NCI-H345 treated with DMSO at 0.1 percent for 48 hours (cell line): Measurements from ENCODE around the gene KCNJ16.

Experiments
- DNase-seq: peaks from one replicate; lab custom pipeline; 2025; ENCODE audit not compliant: unreplicated experiment; lab: John Stamatoyannopoulos, UW

Gene KCNJ16

DNA sequence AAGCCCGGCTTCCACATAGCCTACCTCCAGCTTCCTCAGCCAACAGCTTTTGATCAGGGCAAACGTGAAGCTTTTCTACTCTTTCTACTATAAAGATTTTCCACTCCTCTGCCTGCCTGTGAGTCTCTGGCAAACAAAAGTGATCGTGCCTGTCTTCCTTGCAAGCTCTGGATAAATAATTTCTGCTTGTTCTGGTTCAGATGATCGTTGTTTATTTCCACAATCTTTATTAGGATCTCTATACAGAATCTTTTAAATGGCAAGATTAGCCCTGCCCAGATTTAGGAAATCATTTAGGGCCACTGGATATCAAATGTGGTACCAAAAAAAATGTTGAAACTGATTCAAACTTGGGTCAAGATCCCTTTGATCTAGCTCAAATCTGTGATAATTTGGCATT lies 20.4 kb downstream of the KCNJ16 start:
- DNase-seq = no peak

DNA sequence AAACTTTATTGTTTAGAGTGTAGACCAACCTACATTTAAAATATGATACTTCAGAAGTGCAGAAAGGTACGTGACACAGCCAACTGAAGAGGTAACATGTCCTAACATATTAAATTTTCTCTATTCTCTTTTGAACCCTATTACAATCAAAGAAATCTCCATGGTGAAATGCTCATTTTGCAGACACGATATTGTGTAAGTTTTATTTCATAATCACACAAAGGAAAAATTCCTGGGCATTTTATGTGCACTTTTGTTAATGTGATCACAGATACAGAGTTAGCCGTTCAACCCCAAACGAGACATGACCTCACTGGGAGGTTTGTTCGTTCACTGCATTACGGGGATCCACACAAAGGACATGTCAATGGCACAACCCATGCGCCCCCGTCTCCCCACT lies 21.8 kb downstream of the KCNJ16 start:
- DNase-seq = no peak

- no peak for DNase-seq
Observed at GRCh38 chr17:70098030-70098429, 23.0 kb downstream of the KCNJ16 start.

DNA sequence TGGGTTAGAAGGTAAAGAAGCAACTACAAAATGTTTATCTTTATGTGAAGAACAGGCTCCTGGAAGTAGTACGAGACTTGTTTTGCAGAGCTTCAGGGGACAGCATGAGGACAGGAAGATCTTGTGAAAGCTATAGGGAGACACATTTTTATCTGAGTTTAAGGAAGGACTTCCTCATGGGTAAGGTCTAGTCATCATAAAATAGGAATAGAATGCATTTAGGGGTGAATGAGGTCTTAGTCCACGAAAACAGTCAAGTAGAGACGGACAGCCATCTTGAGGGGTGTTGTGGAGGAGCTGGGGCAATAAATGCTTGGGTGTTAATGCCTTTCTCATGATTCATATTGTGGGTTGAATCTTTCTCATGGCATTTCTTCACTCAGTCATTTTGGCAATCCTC lies 24.3 kb downstream of the KCNJ16 start:
- no peak for DNase-seq

DNA sequence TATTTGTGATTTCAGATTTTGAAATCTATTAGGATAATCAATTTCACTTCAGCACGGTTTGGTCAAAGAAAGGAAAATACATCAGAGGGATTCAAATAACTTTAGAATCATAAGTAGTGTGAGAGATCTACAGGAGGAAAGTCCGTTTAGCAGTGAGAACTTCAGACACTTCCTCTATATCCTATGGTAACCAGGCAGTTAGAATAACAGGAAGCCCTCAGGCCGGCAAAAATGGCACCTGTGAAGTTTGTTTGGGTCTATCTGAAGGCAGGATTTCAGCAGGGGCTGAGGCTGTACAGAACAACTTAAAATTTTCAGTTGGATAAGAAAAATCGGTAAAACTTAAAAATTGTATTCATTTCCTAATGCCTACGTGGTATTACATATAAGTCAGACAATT lies 24.9 kb downstream of the KCNJ16 start:
- DNase-seq = no peak

DNA sequence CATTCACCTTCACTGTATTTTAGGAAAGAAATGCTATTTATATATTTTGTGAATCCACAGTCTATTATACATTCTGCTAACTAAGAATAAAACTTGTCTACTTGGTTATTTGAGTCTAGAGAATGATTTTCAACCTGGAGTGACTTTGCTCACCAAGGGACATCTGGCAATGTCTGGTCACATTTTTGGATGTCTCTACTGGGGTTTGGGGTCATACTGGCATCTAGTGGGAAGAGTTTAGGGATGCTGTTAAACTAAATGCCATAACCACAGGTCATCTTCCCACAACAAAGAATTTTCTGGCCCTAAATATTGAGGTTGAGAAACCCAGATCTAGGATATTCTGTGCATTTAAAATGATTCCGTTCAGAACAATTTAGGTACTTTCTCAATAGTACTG lies 26.0 kb downstream of the KCNJ16 start:
- no peak for DNase-seq

- DNase-seq = no peak
Observed at GRCh38 chr17:70102531-70102930, 27.5 kb downstream of the KCNJ16 start.

DNA sequence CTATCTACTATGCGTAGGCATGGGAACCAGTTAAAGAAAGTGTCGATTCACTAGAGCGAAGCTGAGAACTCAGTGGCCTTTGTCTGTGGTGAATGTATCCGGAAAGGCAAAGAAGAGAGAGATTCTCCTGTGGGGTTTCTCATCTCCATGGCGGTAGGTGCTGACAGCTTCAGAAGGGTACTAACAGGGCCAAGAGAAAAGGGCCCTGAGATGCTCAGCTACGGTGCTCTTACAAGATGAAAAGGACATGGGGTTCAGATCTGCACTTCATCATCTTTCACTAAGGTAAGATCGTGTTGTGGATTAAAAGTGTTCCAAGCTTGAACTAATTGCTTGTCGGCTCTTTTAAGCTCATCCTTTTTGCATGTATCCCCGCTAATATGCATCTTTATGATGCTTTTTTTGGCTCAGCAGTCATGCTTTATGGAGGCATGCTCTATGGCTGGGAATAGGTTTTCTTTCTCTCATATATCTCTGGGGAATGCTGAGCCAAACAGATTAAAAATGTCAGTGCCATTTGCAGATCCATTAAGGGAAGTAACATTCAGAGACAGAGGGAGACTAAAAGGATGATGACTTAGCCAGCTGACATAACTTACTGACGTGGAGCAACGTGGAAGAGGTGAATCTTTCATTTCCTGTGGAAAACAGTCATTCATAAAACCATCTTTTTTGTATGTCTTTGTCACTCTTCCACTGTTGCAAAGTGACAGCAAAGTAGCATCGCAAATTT lies 29.9 kb downstream of the KCNJ16 start:
- DNase-seq = no peak

- no peak for DNase-seq
Observed at GRCh38 chr17:70105641-70106040, 30.6 kb downstream of the KCNJ16 start.

- DNase-seq = no peak
Observed at GRCh38 chr17:70106551-70106950, 31.5 kb downstream of the KCNJ16 start.

GRCh38 chr17:70107441-70107840 lies 32.4 kb downstream of the KCNJ16 start:
- no peak for DNase-seq

DNA sequence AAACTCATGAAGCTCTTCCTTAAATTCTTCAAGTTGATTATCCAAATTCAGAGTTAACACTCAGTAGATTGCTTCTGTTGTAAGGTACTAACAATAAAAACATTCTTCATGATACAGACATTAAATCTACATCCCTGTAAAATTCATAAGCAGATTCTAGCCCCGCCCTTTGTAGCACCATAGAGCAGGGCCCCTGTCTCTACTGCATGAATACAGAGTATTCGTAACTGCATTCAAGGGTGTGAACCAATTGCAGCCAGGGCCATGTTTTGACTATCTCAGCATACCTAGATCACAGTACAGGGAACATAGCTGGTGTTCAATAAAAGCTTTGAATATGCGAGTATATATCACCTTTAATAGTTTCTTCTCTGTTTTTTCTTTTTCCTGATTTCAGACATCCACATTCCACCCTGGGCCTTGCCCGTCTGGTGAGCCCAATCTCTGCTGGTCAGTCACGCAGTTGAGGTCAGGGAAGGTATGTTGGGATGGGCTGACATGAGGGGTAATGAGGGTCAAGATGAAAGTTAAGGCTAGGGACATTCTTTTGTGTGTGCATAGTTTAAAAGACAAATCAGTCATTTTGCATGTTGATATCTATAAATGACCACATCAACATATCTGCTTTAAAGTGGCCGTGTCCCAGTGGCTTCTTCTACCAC lies 33.0 kb downstream of the KCNJ16 start:
- DNase-seq = no peak

DNA sequence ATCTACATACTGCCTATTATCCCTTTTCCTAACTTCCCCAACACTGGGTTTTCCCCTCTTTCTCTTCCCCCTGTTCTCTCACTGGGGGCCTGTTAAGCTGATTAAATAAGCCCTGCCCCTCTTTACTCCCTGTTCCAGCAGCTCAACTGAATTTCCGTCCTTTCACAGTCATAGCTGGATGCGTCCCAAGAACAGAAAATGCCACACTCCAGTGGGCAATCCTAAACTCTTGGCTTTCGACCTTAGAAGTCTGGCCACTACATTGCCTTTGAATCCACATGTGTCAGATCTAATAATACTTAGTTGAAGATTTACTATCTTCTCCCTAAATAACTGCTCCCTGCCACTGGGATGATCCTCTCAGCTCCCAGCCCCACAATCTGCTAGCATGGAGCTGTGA lies 34.5 kb downstream of the KCNJ16 start:
- no peak for DNase-seq

GRCh38 chr17:70110443-70110880 lies 35.4 kb downstream of the KCNJ16 start:
- no peak for DNase-seq

DNA sequence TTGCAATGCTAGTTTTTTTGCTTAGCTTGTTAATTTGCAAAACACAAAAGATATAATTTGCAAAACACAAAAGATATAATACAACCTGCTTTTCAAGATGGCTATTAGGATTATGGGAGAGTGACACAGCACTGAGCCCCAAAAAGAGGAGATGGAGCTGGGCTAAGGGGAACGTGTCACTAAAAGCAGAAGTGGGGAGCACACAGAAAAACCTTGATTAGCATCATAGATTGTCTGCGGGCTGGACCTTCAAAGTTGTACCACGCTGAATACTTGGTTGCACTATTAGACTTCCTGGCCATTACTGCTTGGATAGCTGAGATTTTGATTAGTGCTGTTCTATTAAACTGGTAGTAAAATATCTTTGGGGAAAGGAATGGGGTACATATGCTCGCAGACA lies 36.2 kb downstream of the KCNJ16 start:
- DNase-seq = no peak

DNA sequence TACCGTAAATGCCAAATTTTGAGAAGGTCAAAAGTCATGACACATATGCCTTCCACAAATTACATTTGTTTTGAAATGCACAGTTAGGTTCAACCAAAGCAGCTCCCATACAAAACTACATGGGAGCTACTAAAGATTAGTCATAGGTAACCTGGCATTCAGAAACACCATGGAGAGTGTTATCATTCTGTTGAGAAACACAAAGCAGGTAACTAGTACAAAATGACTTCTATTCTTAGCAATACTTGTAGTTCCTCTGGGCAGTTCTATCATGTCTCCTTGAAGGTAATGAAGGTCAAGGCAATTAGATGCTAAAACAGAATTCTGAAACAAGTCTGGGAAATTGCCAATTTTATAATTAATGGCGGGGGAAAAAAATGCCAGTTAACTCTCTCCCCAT lies 39.4 kb downstream of the KCNJ16 start:
- no peak for DNase-seq

DNA sequence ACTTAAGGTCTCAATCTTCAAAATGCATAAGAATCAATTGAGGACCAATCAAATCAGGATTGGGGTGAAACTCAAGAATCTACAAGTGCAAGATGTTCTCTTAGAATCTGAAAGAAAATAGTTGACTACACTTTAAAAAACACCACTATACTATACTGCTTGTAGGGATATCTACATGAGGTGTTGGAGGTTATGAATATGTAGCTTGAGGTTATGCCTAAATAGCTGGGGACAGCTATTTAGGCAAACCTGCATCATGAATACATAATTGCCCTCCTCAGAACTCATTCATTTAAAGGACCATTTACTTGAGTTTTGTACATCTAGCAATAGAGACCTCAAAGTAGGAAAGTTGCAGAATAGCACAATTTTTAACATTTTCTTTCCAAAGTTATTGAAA lies 40.1 kb downstream of the KCNJ16 start:
- DNase-seq = no peak

DNA sequence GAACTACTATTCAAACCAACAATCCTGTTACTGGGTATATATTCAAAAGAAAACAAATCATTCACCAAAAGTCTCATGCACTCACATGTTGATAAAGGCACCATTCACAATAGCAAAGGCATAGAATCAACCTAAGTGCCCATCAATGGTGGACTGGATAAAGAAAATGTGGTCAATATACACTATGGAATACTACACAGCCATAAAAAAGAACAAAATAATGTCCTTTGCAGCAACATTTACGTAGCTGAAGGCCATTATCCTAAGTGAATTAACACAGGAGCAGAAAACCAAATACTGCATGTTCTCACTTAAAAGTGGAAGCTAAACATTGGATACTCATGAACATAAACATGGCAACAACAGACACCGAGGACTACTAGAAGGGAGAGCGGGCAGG lies 41.9 kb downstream of the KCNJ16 start:
- no peak for DNase-seq

DNA sequence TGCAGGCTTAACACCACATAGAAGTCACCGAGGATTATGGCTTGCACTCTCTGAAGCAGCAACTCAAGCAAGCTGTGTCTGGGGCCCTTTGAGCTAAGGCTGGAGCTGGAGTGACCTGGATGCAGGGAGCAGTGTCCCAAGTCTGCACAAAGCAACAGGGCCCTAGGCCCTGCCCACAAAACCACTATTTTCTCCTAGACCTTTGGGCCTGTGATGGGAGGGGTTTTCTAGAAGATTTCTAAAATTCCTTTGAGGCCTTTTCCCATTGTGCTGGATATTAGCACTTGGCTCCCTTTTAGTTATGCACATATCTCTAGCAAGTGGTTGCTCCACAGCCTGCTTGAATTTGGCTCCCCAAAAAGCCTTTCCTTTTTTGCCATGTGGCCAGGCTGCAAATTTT lies 44.5 kb downstream of the KCNJ16 start:
- no peak for DNase-seq

DNA sequence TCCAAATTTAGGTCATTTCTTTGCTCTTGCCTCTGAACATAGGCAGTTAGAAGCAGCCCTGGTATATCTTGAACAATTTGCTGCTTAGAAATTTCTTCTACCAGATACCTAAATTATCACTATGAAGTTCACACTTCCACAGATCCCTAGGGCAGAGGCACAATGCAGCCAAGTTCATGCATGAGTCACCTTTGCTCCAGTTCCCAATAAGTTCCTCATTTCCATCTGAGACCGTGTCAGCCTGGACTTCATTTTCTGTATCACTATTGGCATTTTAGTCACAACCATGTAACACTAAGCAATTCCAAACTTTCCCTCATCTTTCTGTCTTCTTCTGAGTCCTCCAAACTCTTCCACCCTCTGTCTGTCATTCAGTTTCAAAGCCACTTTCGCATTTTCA lies 45.0 kb downstream of the KCNJ16 start:
- no peak for DNase-seq

- DNase-seq = no peak
Observed at GRCh38 chr17:70120425-70120824, 45.4 kb downstream of the KCNJ16 start.

DNA sequence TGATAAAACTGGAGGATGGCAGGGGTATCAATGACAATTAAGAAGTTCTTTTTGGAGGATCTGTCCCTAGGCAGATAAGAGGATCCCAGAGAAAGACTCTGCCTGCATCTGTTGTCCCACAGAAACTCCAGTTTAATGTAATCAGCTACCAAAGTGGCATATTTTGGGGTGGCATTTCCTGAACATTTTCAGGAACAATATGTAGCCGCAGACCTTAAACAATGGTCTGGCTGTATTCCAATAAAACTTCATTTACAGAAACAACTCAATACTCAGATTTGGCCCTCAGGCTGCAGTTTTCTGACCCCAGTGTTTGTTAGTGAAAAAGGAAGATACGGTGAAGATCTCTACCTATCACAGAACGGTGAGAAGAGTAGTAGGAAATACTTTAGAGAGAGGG lies 46.1 kb downstream of the KCNJ16 start:
- DNase-seq = no peak

DNA sequence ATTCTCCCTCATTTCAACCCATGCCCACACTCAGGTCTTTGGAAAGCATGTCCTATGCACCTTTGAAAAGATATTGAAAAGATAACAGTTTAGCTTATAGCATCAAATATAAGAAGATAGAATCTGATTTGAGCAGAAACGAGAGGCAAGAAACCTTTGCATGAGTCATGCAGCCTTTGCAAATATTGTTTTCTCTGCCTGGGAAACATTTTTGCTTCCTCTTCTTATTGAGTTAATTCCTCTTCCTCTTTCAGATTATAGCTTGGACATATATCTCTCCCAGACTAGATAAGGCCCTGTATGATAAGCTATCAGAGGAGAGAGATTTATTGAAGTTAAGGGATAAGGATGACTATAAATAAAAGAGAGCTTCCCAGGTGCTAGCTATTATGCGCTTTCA lies 48.2 kb downstream of the KCNJ16 start:
- no peak for DNase-seq
